Endodermal cell (in vitro differentiated cells): ENCODE results near the gene MROH8. TPM values are rescaled to one million over a fixed set of nuclear protein-coding genes. Genes with fewer than 3 reads are reported as not detected.

Experiments
- DNase-seq: peaks from one replicate; pipeline ENCODE4 v3.0.0-alpha.2; 2017
- H3K27ac ChIP-seq: 2 replicates; pipeline ENCODE4 v1.5.1; 2013; ENCODE audit warnings: mild to moderate bottlenecking, low read depth, low read length, moderate library complexity
- H3K27me3 ChIP-seq: 2 replicates; pipeline ENCODE4 v1.6.1; 2013; ENCODE audit warnings: mild to moderate bottlenecking, low read length, moderate library complexity; ENCODE audit not compliant: insufficient read depth, control insufficient read depth, poor library complexity, severe bottlenecking
- H3K36me3 ChIP-seq: 2 replicates; pipeline ENCODE4 v1.7.0; 2013; ENCODE audit warnings: mild to moderate bottlenecking, low read length, moderate library complexity; ENCODE audit not compliant: control insufficient read depth, insufficient read depth
- H3K4me1 ChIP-seq: one replicate; pipeline ENCODE4 v1.7.0; 2013; ENCODE audit warnings: low read length; ENCODE audit not compliant: control insufficient read depth, insufficient read depth
- H3K4me3 ChIP-seq: 2 replicates; pipeline ENCODE4 v1.5.1; 2013; ENCODE audit warnings: mild to moderate bottlenecking, low read length, moderate library complexity
- H3K9ac ChIP-seq: 2 replicates; pipeline ENCODE4 v1.6.1; 2013; ENCODE audit warnings: mild to moderate bottlenecking, low read length, moderate library complexity; ENCODE audit not compliant: poor library complexity, severe bottlenecking; ENCODE audit errors: extremely low read depth
- H3K9me3 ChIP-seq: 2 replicates; pipeline ENCODE4 v1.6.1; 2013; ENCODE audit warnings: mild to moderate bottlenecking, low read length, moderate library complexity; ENCODE audit not compliant: control insufficient read depth
- H3K27ac Mint-ChIP-seq: 2 replicates; pipeline ENCODE4 v1.8.0; 2020; ENCODE audit warnings: mixed read lengths
- H3K27me3 Mint-ChIP-seq: 2 replicates; pipeline ENCODE4 v1.8.0; 2021; ENCODE audit warnings: mild to moderate bottlenecking, mixed read lengths; ENCODE audit not compliant: insufficient read depth
- H3K36me3 Mint-ChIP-seq: 2 replicates; pipeline ENCODE4 v1.8.0; 2020; ENCODE audit warnings: low read depth, mixed read lengths
- H3K4me1 Mint-ChIP-seq: 2 replicates; pipeline ENCODE4 v1.8.0; 2020; ENCODE audit warnings: mixed read lengths
- H3K4me3 Mint-ChIP-seq: 2 replicates; pipeline ENCODE4 v1.8.0; 2020; ENCODE audit warnings: mild to moderate bottlenecking, moderate library complexity, mixed read lengths
- H3K9me3 Mint-ChIP-seq: 2 replicates; pipeline ENCODE4 v1.8.0; 2020; ENCODE audit warnings: mild to moderate bottlenecking, mixed read lengths
- WGBS, 2 experiments: methylation state at CpG; one replicate each; pipeline versions ENCODE4 v1.1.5 to v1.1.7; 2013; ENCODE audit warnings: missing lambda C conversion rate in 2 of 2, mixed read lengths in 1 of 2; ENCODE audit not compliant: insufficient coverage in 1 of 2, insufficient read length in 1 of 2; 5-methylcytosine and 5-hydroxymethylcytosine counted together
- total RNA-seq, 2 donors: library from RNA; stranded (reverse); fragmentation: NEBNext Ultra II Directional in 1 of 2; extraction: Animal tissue kit (Norgen Biotek cat#: 25700) in 1 of 2; gene quantifications; 2 replicates in 1 of 2; 3 replicates in 1 of 2; pipeline ENCODE4 v1.2.1, GENCODE V29; 2021
- TF ChIP-seq, protein P1 (sequence below): fragments of 200-600 bp; sonication (generic); conservative IDR thresholded peaks from 2 replicates; pipeline ENCODE4 v1.5.0; 2021; ENCODE audit warnings: antibody characterized with exemption, mild to moderate bottlenecking

Gene MROH8
- total RNA-seq, 2 donors from 2014 or later, result 1.8 to 2.8 TPM

DNA sequence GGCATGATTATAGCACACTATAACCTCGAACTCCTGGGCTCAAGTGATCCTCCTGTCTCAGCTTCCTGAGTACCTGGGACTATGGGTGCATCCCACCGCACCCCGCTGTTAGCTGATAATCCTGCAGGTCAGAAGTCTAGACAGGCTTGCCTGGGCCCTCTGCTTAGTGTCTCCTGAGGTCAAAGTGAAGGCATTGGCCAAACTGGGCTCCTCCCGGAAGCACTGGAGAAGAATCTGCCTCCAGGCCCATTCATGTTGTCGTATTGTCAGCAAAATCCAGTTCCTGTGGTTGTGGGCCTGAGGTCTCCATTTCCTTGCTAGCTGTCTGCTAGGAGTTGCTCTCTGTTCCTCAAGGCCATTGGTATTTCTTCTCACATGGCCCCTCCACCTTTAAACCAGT is 6.3 kb upstream of the MROH8 start:
- Mint-ChIP-seq H3K27ac (peak overlapping the region; percentile 39), H3K27me3 (no peaks in the 10 kb centered on the region), H3K36me3 (peaks cover 72% of the 10 kb centered on the region), H3K4me1 (peaks cover 1% of the 10 kb centered on the region), H3K9me3 (no peaks in the 10 kb centered on the region), H3K4me3 (no peak overlapping the region)
- DNase-seq, result no peak
- Histone ChIP-seq H3K9ac (no peak overlapping the region), H3K27ac (no peak overlapping the region), H3K9me3 (no peaks in the 10 kb centered on the region), H3K36me3 (peaks cover 77% of the 10 kb centered on the region), H3K27me3 (no peaks in the 10 kb centered on the region), H3K4me1 (no peaks in the 10 kb centered on the region), H3K4me3 (no peak overlapping the region)
- 95 to 98% methylated on average over 5 of the region's 5 CpGs for WGBS, 2 experiments
- TF ChIP-seq, protein P1, sequence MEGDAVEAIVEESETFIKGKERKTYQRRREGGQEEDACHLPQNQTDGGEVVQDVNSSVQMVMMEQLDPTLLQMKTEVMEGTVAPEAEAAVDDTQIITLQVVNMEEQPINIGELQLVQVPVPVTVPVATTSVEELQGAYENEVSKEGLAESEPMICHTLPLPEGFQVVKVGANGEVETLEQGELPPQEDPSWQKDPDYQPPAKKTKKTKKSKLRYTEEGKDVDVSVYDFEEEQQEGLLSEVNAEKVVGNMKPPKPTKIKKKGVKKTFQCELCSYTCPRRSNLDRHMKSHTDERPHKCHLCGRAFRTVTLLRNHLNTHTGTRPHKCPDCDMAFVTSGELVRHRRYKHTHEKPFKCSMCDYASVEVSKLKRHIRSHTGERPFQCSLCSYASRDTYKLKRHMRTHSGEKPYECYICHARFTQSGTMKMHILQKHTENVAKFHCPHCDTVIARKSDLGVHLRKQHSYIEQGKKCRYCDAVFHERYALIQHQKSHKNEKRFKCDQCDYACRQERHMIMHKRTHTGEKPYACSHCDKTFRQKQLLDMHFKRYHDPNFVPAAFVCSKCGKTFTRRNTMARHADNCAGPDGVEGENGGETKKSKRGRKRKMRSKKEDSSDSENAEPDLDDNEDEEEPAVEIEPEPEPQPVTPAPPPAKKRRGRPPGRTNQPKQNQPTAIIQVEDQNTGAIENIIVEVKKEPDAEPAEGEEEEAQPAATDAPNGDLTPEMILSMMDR, result no peak

DNA sequence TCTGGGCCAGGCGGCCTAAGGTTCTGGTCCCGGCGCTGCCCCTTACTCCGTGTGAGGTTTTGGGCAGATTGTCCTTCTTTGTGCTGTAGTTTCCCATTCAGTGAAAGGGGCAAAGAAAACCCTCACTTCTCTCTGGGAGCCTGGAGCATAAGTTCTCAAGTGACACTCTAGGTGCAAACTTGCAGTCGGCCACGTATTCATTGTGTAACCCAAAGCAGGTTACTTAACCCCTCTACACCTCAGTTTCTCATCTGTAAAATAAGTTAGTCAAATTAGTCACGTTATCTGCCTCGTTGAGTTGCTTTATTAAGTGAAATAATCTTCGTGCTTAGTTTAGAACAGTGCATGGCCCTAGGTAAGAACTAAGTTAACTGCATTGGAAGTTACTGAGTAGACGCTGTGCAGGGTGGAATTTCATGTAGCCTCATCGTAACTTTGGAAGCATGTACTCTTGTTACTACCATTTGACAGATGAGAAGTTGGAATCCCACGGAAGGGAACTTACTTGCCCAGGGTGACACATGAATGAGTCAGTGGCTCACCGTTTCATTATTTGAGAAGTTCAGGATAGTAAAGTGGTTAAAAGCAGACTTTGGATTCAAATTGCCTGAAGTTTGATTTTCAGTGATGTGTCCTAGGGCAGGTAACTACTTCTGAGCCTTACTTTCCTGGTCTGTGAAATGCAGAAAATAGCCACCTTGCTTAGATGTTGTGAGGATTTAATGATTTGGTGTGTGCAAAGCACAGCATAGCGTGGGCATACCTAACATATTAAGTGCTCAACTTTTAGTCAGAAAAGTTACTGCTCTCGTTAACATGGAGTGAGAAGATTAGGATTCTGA is 556 bp upstream of the MROH8 start:
- Histone ChIP-seq H3K9ac (peak overlapping the region; percentile 94), H3K27me3 (no peaks in the 10 kb centered on the region), H3K9me3 (no peaks in the 10 kb centered on the region), H3K27ac (peak overlapping the region; percentile 100), H3K36me3 (peaks cover 25% of the 10 kb centered on the region), H3K4me1 (no peaks in the 10 kb centered on the region), H3K4me3 (peak overlapping the region; percentile 97)
- WGBS, 2 experiments, result 12 to 20% methylated on average over 11 to 15 of the region's 15 CpGs
- peak overlapping the region; percentile 93 for H3K4me3 Mint-ChIP-seq
- TF ChIP-seq, protein P1, result no peak
- DNase-seq, result no peak
- no peaks in the 10 kb centered on the region for H3K27me3 Mint-ChIP-seq
- H3K9me3 Mint-ChIP-seq, result no peaks in the 10 kb centered on the region
- peak overlapping the region; percentile 98 for H3K27ac Mint-ChIP-seq
- peaks cover 24% of the 10 kb centered on the region for H3K36me3 Mint-ChIP-seq
- peaks cover 10% of the 10 kb centered on the region for H3K4me1 Mint-ChIP-seq

DNA sequence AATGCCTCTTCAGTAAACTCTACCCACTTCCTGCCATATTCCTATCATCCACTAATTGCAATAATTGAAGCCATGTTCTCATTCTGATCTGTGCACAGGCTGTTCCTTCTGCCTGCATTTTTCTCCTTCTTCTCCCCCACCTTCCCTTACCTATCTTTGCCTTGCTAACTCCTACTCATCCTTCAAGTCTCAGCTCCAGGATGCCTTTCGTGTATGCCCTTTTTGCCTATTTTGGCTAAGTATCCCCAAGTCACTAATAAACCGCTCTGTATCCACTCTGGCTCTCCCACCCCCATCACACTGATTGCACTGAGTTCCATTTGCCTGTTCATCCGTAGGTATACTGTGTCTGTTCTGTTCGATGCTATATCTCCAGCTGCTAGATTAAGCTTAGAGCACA is 6.5 kb downstream of the MROH8 start:
- Mint-ChIP-seq H3K27ac (no peak overlapping the region), H3K27me3 (no peaks in the 10 kb centered on the region), H3K4me1 (no peaks in the 10 kb centered on the region), H3K36me3 (no peaks in the 10 kb centered on the region), H3K9me3 (no peaks in the 10 kb centered on the region), H3K4me3 (no peak overlapping the region)
- no peak overlapping the region for H3K4me3 ChIP-seq
- no peak overlapping the region for H3K27ac ChIP-seq
- no peak overlapping the region for H3K9ac ChIP-seq
- TF ChIP-seq, protein P1, result no peak
- no peaks in the 10 kb centered on the region for H3K36me3 ChIP-seq
- DNase-seq, result no peak
- 93 to 95% methylated on average over 3 to 4 of the region's 4 CpGs for WGBS, 2 experiments
- H3K9me3 ChIP-seq, result no peaks in the 10 kb centered on the region
- no peaks in the 10 kb centered on the region for H3K4me1 ChIP-seq
- peaks cover 5% of the 10 kb centered on the region for H3K27me3 ChIP-seq
